Transverse colon (tissue), 4 donors: ENCODE data around the gene LARGE1.

Experiments
- EP300 ChIP-seq: sonication (generic); formaldehyde crosslinking; IDR thresholded peaks from one replicate; pipeline ENCODE4 v1.6.1; 2017; ENCODE audit warnings: antibody characterized with exemption, low read depth
- POLR2A ChIP-seq: fragments of 450-650 bp; IDR thresholded peaks from one replicate; pipeline ENCODE4 v1.6.1; 2016; ENCODE audit warnings: antibody characterized with exemption, mild to moderate bottlenecking, moderate library complexity
- POLR2AphosphoS5 ChIP-seq, 3 donors: sonication (generic); formaldehyde crosslinking; IDR thresholded peaks; one replicate each; pipeline ENCODE4 v1.6.1; 2016; ENCODE audit warnings: antibody characterized with exemption in 3 of 3
- TF ChIP-seq, protein P1 (sequence below), 5 experiments: fragments of 200-600 bp in 3 of 5; fragments of 450-650 bp in 2 of 5; sonication (generic) in 3 of 5; IDR thresholded peaks; 1 replicate in 2 of 5; 2 replicates in 3 of 5; pipeline ENCODE4 v1.5.1; 2016 to 2017; ENCODE audit warnings: antibody characterized with exemption in 5 of 5, inconsistent platforms in 3 of 5, mild to moderate bottlenecking in 2 of 5, moderate library complexity in 1 of 5

DNA sequence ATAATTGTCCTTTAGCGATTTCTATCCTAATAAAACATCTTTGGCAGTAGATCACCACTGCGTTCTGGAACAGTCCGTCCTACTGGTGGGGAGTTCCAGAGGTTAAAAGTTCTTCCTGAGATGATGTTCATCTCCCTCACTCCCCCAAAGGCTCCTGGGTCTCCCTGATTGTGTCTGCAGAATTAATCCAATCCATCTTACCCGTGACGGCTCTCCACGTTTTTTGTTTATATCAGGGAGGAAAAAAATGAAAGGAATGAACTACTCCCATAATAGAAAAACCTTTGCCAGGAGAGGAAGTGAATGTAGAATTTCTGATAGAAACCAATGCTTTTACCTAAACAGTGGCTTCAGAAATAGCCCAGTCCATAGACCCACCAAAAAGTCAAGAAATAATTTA, 81.6 kb downstream of the LARGE1 start:
- TF ChIP-seq EP300 (no peak), POLR2A (no peak), POLR2AphosphoS5 (IDR thresholded peaks at IDR 0.05) (no peak)
- TF ChIP-seq, protein P1, sequence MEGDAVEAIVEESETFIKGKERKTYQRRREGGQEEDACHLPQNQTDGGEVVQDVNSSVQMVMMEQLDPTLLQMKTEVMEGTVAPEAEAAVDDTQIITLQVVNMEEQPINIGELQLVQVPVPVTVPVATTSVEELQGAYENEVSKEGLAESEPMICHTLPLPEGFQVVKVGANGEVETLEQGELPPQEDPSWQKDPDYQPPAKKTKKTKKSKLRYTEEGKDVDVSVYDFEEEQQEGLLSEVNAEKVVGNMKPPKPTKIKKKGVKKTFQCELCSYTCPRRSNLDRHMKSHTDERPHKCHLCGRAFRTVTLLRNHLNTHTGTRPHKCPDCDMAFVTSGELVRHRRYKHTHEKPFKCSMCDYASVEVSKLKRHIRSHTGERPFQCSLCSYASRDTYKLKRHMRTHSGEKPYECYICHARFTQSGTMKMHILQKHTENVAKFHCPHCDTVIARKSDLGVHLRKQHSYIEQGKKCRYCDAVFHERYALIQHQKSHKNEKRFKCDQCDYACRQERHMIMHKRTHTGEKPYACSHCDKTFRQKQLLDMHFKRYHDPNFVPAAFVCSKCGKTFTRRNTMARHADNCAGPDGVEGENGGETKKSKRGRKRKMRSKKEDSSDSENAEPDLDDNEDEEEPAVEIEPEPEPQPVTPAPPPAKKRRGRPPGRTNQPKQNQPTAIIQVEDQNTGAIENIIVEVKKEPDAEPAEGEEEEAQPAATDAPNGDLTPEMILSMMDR (IDR thresholded peaks at IDR 0.05), result no peak
